MCF 10A (cell line): ENCODE measurements around the gene IL1A. TPM values are rescaled to one million over a fixed set of nuclear protein-coding genes. Genes with fewer than 3 reads are reported as not detected.
"Not testable (repeated sequence)": the region's sequence is repeated elsewhere in the genome, so short reads cannot be mapped to it uniquely, and the experiment has no call there.

Experiments
- Bru-seq: library from RNA; stranded (reverse); fragments of 400-500 nt; gene quantifications from one replicate; lab custom pipeline; 2021; lab: Mats Ljungman, UMichigan
- BruChase-seq, 2 experiments: library from RNA; stranded (reverse); fragments of 400-500 nt; gene quantifications; one replicate each; lab custom pipeline; 2021; lab: Mats Ljungman, UMichigan
- BruUV-seq: library from RNA; stranded (reverse); fragments of 400-500 nt; replicated peaks from 2 replicates; lab custom pipeline; 2021; lab: Mats Ljungman, UMichigan
- CTCF ChIA-PET: fragments of 300-600 bp; sonication (Branson Sonifier 250); formaldehyde crosslinking; extraction: SDS; loops from one replicate; lab custom pipeline; 2021; ENCODE audit warnings: antibody characterized with exemption, inconsistent platforms; lab: Yijun Ruan, JAX
- POLR2A ChIA-PET: fragments of 300-600, 350-650 bp; sonication (Branson Sonifier 250); formaldehyde crosslinking; extraction: SDS; loops from one replicate; lab custom pipeline; 2020; ENCODE audit warnings: antibody characterized with exemption, inconsistent platforms; lab: Yijun Ruan, JAX
- DNase-seq: peaks from one replicate; pipeline ENCODE4 v3.0.0-alpha.2; 2018; ENCODE audit not compliant: unreplicated experiment
- H3K27ac Mint-ChIP-seq: one replicate; pipeline ENCODE4 v1.8.0; 2022; ENCODE audit warnings: mild to moderate bottlenecking, low read depth, mixed read lengths; ENCODE audit not compliant: unreplicated experiment
- H3K27me3 Mint-ChIP-seq: one replicate; pipeline ENCODE4 v1.8.0; 2022; ENCODE audit warnings: mixed read lengths; ENCODE audit not compliant: insufficient read depth, unreplicated experiment
- H3K36me3 Mint-ChIP-seq: one replicate; pipeline ENCODE4 v1.8.0; 2022; ENCODE audit warnings: mild to moderate bottlenecking, moderate library complexity, mixed read lengths; ENCODE audit not compliant: insufficient read depth, unreplicated experiment
- H3K4me1 Mint-ChIP-seq: one replicate; pipeline ENCODE4 v1.8.0; 2022; ENCODE audit warnings: mixed read lengths; ENCODE audit not compliant: insufficient read depth, unreplicated experiment
- H3K4me3 Mint-ChIP-seq: one replicate; pipeline ENCODE4 v1.8.0; 2022; ENCODE audit warnings: mild to moderate bottlenecking, moderate library complexity, mixed read lengths; ENCODE audit not compliant: unreplicated experiment
- H3K9me3 Mint-ChIP-seq: one replicate; pipeline ENCODE4 v1.8.0; 2022; ENCODE audit warnings: mixed read lengths; ENCODE audit not compliant: unreplicated experiment
- CTCF ChIP-seq: fragments of 200-600 bp; IDR thresholded peaks from one replicate; pipeline ENCODE4 v1.8.0; 2022; ENCODE audit warnings: antibody characterized with exemption, mild to moderate bottlenecking; ENCODE audit not compliant: unreplicated experiment
- intact Hi-C: fragments of 100-400 bp; cut with micrococcal nuclease; formaldehyde crosslinking; loops from 2 replicates; pipeline ENCODE4 v1.14.1; 2022
- long read RNA-seq: library from polyadenylated mRNA; stranded (forward); transcript quantifications from one replicate; pipeline ENCODE4 v2.0.0, GENCODE V29; 2022
- total RNA-seq: library from RNA; stranded (reverse); gene quantifications from 2 replicates; pipeline ENCODE4 v1.2.3, GENCODE V29; 2022

Gene IL1A, protein sequence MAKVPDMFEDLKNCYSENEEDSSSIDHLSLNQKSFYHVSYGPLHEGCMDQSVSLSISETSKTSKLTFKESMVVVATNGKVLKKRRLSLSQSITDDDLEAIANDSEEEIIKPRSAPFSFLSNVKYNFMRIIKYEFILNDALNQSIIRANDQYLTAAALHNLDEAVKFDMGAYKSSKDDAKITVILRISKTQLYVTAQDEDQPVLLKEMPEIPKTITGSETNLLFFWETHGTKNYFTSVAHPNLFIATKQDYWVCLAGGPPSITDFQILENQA
- total RNA-seq (99.1 and 170 TPM in 2 replicates), Bru-seq, nascent RNA (percentile 100 among the genes with signal in this experiment), BruChase-seq, experiment 1, labeled RNA remaining after a 6-hour chase (percentile 94 among the genes with signal in this experiment), BruChase-seq, experiment 2, labeled RNA remaining after a 2-hour chase (percentile 99 among the genes with signal in this experiment)
- long read RNA-seq, transcript IL1A-201 (7 exons, 2,124 nt): major isoform, 107 of 214 reads
- long read RNA-seq, partial matches to known transcripts: 13 of 214 reads
- long read RNA-seq, other reads (novel, unspliced or antisense): 94 of 214 reads

DNA sequence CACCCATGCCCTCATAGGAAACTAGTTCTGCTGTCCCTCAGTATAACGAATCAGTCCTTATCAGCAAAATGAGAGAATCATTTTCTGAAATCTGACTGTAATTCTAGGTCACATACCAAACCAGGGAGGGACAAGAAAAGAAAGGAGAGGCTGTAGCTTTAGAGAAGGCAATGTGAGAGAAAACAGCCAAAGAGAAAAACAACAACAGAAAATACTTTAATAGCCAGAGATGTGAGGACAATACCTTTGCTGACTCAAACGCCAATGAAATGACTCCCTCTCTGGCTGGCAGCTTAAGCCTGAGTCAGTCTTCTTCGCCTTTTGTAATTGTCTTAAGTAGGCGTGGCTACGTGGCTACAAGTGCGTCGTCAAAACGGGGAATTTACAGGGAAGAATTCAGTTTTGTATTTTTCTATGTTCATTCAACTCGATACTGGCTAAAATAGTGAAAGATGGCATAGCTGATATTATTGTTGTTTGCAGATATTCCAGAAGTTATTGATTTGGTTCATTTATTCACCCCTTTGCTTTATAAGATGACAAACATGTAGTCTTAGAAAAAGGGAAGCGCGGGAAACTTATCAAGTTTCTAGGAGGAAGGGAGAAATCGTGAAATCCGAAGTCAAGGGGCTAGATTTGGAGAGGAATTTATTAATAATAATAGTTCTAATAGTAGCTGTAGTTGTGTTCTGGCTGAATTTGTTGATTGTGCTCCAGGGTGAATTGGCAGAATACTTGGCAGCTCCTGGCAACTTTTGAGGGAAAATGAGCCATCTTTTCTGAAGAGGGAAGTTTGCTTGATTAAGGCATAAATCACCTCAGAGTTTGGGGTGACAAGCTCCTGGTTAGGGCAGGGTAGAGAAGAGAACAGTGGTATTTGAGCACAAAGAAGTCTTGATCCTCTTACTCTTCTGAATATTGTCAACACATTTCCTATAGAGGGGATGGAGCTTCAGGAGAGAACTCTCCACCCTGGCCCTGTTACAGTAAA is at the start of gene IL1A:
IL1A (minus strand) TSS at position 295 of the 991 bp plus-strand sequence. CDS start 723 bp downstream, outside the sequence.
- Mint-ChIP-seq H3K9me3 (peaks cover 8% of the 10 kb centered on the region), H3K36me3 (peaks cover 36% of the 10 kb centered on the region), H3K27me3 (no peaks in the 10 kb centered on the region), H3K4me3 (peak within 1 kb of the TSS; percentile 79), H3K27ac (peak within 1 kb of the TSS; percentile 85), H3K4me1 (peaks cover 57% of the 10 kb centered on the region)
- CTCF ChIA-PET: interaction anchor here (0.6 to 6.3 kb wide), 11 partner anchors 9 to 162 kb away, joined by 3 to 38 read pairs (median 4); no protein-coding TSS in a partner anchor
- POLR2A ChIA-PET: interaction anchor here (0.8 to 9.4 kb wide), 26 partner anchors 10 to 455 kb away, joined by 3 to 131 read pairs (median 10); partner anchors contain the start of genes CKAP2L and IL1B
- peak; percentile 92 for DNase-seq
- TF ChIP-seq CTCF: no peak
- intact Hi-C loops: no loop called here
- BruUV-seq: TSS peak; percentile 67

- ChIA-PET CTCF (interaction anchor here (0.6 to 1.2 kb wide), 2 partner anchors 19 to 107 kb away, joined by 3 read pairs; no protein-coding TSS in a partner anchor), POLR2A (interaction anchor here (0.7 to 4.3 kb wide), 8 partner anchors 8 to 85 kb away, joined by 3 to 20 read pairs (median 4); no protein-coding TSS in a partner anchor)
- peaks cover 6% of the 10 kb centered on the region for H3K36me3 Mint-ChIP-seq
- peaks cover 33% of the 10 kb centered on the region for H3K4me1 Mint-ChIP-seq
- no peaks in the 10 kb centered on the region for H3K9me3 Mint-ChIP-seq
- H3K27ac Mint-ChIP-seq: peak overlapping the region; percentile 69
- H3K4me3 Mint-ChIP-seq: no peak overlapping the region
- intact Hi-C loops: no loop called here
- no TSS peak for BruUV-seq
- TF ChIP-seq CTCF: no peak
- no peaks in the 10 kb centered on the region for H3K27me3 Mint-ChIP-seq
- DNase-seq: no peak
These were observed 49.7 kb upstream of the IL1A start for GRCh38 chr2:112833976-112834375.

DNA sequence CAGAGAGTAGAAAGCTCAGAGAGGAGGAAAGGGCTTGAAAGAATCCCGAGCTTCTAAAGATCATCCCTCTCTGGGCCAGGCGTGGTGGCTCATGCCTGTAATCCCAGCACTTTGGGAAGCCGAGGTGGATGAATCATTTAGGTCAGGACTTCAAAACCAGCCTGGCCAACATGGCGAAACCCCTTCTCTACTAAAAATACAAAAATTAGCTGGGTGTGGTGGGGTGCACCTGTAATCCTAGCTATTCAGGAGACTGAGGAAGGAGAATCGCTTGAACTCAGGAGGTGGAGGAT is 49.3 kb upstream of the IL1A start:
- H3K4me1 Mint-ChIP-seq: peaks cover 30% of the 10 kb centered on the region
- H3K27ac Mint-ChIP-seq, BruUV-seq, H3K4me3 Mint-ChIP-seq, H3K36me3 Mint-ChIP-seq, intact Hi-C loops, H3K27me3 Mint-ChIP-seq, H3K9me3 Mint-ChIP-seq, DNase-seq: not testable (repeated sequence)
- ChIA-PET POLR2A (interaction anchor here (1.0 to 4.3 kb wide), 4 partner anchors 16 to 84 kb away, joined by 3 to 20 read pairs (median 4); no protein-coding TSS in a partner anchor), CTCF (interaction anchor here (0.6 to 1.2 kb wide), 2 partner anchors 19 to 108 kb away, joined by 3 read pairs; no protein-coding TSS in a partner anchor)
